IgD-negative memory B cell (primary cell): ENCODE measurements around the gene CDK11B. TPM values are rescaled to one million over a fixed set of nuclear protein-coding genes. Genes with fewer than 3 reads are reported as not detected.
"Not testable (repeated sequence)": the region's sequence is repeated elsewhere in the genome, so short reads cannot be mapped to it uniquely, and the experiment has no call there.

Source experiments
- H3K27ac Mint-ChIP-seq, 3 donors: one replicate each; pipeline ENCODE4 v1.8.0; 2020 to 2022; ENCODE audit warnings: mild to moderate bottlenecking in 3 of 3, mixed read lengths in 3 of 3, moderate library complexity in 1 of 3
- H3K27me3 Mint-ChIP-seq: one replicate; pipeline ENCODE4 v1.8.0; 2021; ENCODE audit warnings: mixed read lengths
- H3K36me3 Mint-ChIP-seq: one replicate; pipeline ENCODE4 v1.8.0; 2020; ENCODE audit warnings: mild to moderate bottlenecking, mixed read lengths
- H3K4me1 Mint-ChIP-seq, 3 donors: one replicate each; pipeline ENCODE4 v1.8.0; 2020 to 2022; ENCODE audit warnings: mixed read lengths in 3 of 3, mild to moderate bottlenecking in 1 of 3
- H3K4me3 Mint-ChIP-seq, 4 donors: one replicate each; pipeline ENCODE4 v1.8.0; 2020 to 2022; ENCODE audit warnings: mild to moderate bottlenecking in 4 of 4, mixed read lengths in 4 of 4, moderate library complexity in 3 of 4
- H3K9me3 Mint-ChIP-seq, 3 donors: one replicate each; pipeline ENCODE4 v1.8.0; 2020 to 2021; ENCODE audit warnings: mixed read lengths in 3 of 3, mild to moderate bottlenecking in 1 of 3
- polyA plus RNA-seq: library from polyadenylated mRNA; unstranded; fragments of 300-500 nt; fragmentation: Illumina TruSeq; gene quantifications from one replicate; pipeline ENCODE4 v1.2.3, GENCODE V29; 2021

The CDK11B gene
- polyA plus RNA-seq, 1 donor from 2014 or later = 19.9 TPM

DNA sequence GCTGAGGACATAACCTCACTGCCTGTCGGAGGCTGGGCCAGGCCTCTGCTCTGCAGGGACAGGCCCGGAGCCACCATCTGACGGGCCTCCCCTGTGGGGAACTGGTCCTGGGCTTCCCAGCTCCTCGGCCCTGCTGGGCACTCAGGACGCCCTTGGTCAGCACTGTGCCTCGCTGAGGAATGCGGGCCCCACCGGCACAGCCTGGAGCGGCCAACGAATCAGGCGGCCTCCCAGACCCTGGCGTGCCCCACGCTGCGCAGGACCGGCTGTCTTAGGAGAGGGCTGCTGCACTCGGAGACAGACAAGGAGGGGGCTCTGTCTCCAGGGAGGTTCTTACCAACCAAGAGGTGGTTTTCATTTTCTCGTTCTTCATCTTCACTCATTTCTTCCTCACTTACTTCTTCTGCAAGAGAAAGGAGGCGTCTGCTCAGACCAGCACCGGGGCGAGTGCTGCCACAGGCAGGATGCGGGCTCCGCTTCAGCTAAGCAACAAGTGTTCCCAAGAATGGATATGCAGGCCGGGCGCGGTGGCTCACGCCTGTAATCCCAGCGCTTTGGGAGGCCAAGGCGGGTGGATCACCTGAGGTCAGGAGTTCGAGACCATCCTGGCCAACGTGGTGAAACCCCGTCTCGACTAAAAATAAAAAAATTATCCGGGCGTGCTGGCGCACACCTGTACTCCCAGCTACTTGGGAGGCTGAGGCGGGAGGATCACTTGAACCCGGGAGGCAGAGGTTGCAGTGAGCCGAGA, 17.9 kb downstream of the CDK11B start:
- not testable (repeated sequence) for H3K4me3 Mint-ChIP-seq, H3K4me1 Mint-ChIP-seq, H3K27ac Mint-ChIP-seq, H3K9me3 Mint-ChIP-seq, H3K27me3 Mint-ChIP-seq, H3K36me3 Mint-ChIP-seq

GRCh38 chr1:1640081-1640480, 18.7 kb downstream of the CDK11B start:
- H3K9me3 Mint-ChIP-seq, H3K27ac Mint-ChIP-seq, H3K36me3 Mint-ChIP-seq, H3K27me3 Mint-ChIP-seq, H3K4me3 Mint-ChIP-seq, H3K4me1 Mint-ChIP-seq: not testable (repeated sequence)

- not testable (repeated sequence) for H3K9me3 Mint-ChIP-seq, H3K4me3 Mint-ChIP-seq, H3K27me3 Mint-ChIP-seq, H3K4me1 Mint-ChIP-seq, H3K27ac Mint-ChIP-seq, H3K36me3 Mint-ChIP-seq
Observed at GRCh38 chr1:1639368-1639767, 19.4 kb downstream of the CDK11B start.

DNA sequence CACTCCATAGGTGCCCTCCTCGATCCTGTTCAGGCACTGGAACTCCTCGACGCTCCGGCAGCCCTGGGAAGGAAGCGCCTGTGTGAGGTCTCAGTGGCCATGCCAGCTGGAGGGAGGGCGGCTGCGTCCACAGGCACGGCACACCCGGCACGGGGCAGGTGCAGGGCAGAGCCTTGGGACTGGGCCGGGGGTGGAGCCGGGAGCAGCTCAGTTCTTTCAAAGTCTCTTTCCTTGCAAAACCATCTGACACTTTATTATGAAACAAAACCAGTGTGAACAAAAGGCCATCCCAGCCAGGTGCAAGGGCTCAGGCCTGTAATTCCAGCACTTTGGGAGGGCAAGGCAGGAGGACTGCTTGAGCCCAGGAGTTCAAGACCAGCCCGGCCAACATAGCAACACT, 20.3 kb downstream of the CDK11B start:
- not testable (repeated sequence) for H3K36me3 Mint-ChIP-seq, H3K27ac Mint-ChIP-seq, H3K9me3 Mint-ChIP-seq, H3K4me3 Mint-ChIP-seq, H3K27me3 Mint-ChIP-seq, H3K4me1 Mint-ChIP-seq

DNA sequence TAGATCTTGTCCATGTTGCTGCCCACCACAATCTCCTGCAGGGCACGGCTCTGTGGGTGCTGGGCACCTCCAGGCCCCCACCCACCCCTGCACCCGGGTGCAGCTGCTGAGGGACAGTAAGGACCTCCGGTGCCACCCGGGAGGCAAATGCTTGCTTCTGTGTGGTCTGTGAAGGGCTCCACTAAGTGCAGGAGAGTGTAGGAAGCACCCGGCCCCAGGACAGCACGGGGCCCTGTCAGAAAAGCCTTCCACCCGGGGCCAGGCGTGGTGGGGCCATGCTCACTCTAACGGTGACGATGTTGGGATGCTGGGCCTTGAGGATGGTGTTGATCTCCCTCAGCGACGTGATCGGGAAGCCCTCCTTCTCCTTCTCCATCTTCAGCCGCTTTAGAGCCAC, 21.3 kb downstream of the CDK11B start:
- not testable (repeated sequence) for H3K27ac Mint-ChIP-seq, H3K9me3 Mint-ChIP-seq, H3K36me3 Mint-ChIP-seq, H3K4me1 Mint-ChIP-seq, H3K27me3 Mint-ChIP-seq, H3K4me3 Mint-ChIP-seq

DNA sequence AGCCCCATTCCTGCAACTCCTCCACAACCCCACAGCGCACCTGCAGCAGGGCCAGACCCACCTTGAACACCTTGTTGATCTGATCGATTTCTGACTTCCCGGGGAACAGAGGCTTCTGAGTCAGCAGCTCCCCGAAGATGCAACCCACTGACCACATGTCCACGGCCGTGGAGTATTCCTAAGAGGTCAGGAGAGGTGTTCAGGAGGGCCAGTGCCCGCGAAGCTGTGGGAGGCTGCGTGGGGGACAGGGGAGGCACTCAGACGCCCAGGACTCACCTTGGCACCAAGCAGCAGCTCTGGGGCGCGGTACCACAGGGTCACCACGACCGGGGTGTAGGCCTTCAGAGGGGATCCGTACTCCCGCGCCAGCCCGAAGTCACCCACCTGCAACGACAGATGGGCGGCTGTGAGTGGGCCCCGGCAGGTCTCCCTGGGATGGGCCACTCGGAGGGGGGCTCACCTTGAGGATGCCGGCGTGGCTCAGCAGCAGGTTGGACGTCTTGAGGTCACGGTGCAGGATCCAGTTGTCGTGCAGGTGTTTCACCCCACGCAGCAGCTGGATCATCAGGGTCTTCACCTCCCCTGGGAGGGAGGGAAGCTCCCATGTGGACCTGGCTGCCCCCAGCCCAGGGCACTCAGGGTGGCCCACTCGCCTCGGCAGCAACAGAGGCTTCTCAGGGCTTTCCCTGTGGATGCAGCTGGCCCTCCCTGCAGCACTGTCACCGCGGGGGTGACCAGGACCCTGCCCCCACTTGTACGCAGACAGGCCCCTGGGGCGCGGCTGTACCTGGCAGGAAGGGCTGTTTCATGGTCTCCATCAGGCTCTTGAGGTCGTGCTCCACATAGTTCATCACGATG, 22.0 kb downstream of the CDK11B start:
- peak overlapping the region in 1 of 3 donors; percentile 60 for H3K27ac Mint-ChIP-seq
- not testable (repeated sequence) for H3K4me3 Mint-ChIP-seq, H3K9me3 Mint-ChIP-seq, H3K27me3 Mint-ChIP-seq, H3K4me1 Mint-ChIP-seq, H3K36me3 Mint-ChIP-seq

GRCh38 chr1:1634613-1635012, 24.2 kb downstream of the CDK11B start:
- not testable (repeated sequence) for H3K36me3 Mint-ChIP-seq, H3K4me1 Mint-ChIP-seq, H3K9me3 Mint-ChIP-seq, H3K4me3 Mint-ChIP-seq, H3K27me3 Mint-ChIP-seq, H3K27ac Mint-ChIP-seq

- H3K4me1 Mint-ChIP-seq, H3K4me3 Mint-ChIP-seq, H3K36me3 Mint-ChIP-seq, H3K9me3 Mint-ChIP-seq, H3K27me3 Mint-ChIP-seq, H3K27ac Mint-ChIP-seq: not testable (repeated sequence)
Observed at GRCh38 chr1:1633409-1633808, 25.4 kb downstream of the CDK11B start.

- H3K27me3 Mint-ChIP-seq = peaks cover 4% of the 10 kb centered on the region
- H3K4me1 Mint-ChIP-seq = peaks cover 0 to 3% (median 2%) of the 10 kb centered on the region in 3 donors
- peaks cover 0 to 2% (median 0%) of the 10 kb centered on the region in 3 donors for H3K9me3 Mint-ChIP-seq
- peak within 1 kb of the TSS in 3 of 4 donors; percentile 37 to 81 (median 48) for H3K4me3 Mint-ChIP-seq
- peak within 1 kb of the TSS in 1 of 3 donors; percentile 75 for H3K27ac Mint-ChIP-seq
- peaks cover 2% of the 10 kb centered on the region for H3K36me3 Mint-ChIP-seq
Observed at GRCh38 chr1:1631782-1632420, 26.9 kb downstream of the CDK11B start, which contains the start of gene MMP23B. TSS of gene MMP23B (plus strand) at chr1:1632173. CDS start at chr1:1632219, 46 bp downstream.

GRCh38 chr1:1630965-1631781, 27.6 kb downstream of the CDK11B start:
- Mint-ChIP-seq H3K27me3 (peaks cover 4% of the 10 kb centered on the region), H3K27ac (peak overlapping the region in 1 of 3 donors; percentile 75), H3K4me1 (peaks cover 0 to 3% (median 2%) of the 10 kb centered on the region in 3 donors), H3K9me3 (peaks cover 0 to 2% (median 0%) of the 10 kb centered on the region in 3 donors), H3K4me3 (peak overlapping the region in 3 of 4 donors; percentile 37 to 81 (median 48)), H3K36me3 (peaks cover 2% of the 10 kb centered on the region)

- H3K27ac Mint-ChIP-seq = peak overlapping the region; percentile 75 to 94 (median 91)
- peaks cover 4% of the 10 kb centered on the region for H3K27me3 Mint-ChIP-seq
- H3K4me3 Mint-ChIP-seq = peak overlapping the region; percentile 41 to 96 (median 86)
- H3K36me3 Mint-ChIP-seq = peaks cover 2% of the 10 kb centered on the region
- H3K9me3 Mint-ChIP-seq = peaks cover 0 to 2% (median 0%) of the 10 kb centered on the region in 3 donors
- peaks cover 0 to 3% (median 2%) of the 10 kb centered on the region in 3 donors for H3K4me1 Mint-ChIP-seq
Observed at GRCh38 chr1:1630191-1630964, 28.4 kb downstream of the CDK11B start.

- H3K4me1 Mint-ChIP-seq = peaks cover 0 to 3% (median 2%) of the 10 kb centered on the region in 3 donors
- H3K4me3 Mint-ChIP-seq = peak overlapping the region; percentile 41 to 92 (median 70)
Observed at GRCh38 chr1:1629430-1630190, 29.2 kb downstream of the CDK11B start.

DNA sequence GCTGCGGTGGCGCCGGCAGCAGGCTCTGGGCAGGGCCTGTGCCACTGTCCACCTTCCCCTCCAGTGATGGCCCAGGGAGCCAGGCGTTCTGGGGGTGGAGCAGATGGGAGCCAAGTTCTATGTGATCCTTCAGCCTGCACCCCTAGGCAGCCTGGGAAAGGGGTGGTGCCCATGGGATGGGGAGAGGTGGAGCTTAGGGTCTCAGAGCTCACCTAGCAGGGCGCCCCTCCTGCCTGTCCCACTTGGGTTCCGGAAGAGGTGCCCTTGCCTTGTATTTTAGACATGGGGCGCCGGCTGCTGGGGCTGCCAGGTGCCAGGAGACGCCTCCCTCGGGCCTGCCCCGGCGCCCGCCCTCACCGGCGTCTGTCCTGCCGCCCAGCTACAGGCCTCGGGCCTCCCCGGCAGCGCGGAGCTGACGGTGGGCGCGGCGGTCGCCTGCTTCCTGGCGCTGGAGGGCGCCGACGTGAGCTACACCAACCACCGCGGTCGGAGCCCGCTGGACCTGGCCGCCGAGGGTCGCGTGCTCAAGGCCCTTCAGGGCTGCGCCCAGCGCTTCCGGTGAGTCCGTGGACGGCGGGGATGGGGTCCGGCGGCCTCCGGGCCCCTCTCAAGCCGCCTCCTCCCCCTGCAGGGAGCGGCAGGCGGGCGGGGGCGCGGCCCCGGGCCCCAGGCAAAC, 29.9 kb downstream of the CDK11B start:
- H3K27me3 Mint-ChIP-seq = peaks cover 4% of the 10 kb centered on the region
- H3K4me1 Mint-ChIP-seq = peaks cover 0 to 3% (median 2%) of the 10 kb centered on the region in 3 donors
- no peak overlapping the region for H3K27ac Mint-ChIP-seq
- peaks cover 0 to 2% (median 0%) of the 10 kb centered on the region in 3 donors for H3K9me3 Mint-ChIP-seq
- peak overlapping the region in 2 of 4 donors; percentile 8 to 27 for H3K4me3 Mint-ChIP-seq
- peaks cover 2% of the 10 kb centered on the region for H3K36me3 Mint-ChIP-seq

More at GRCh38 chr1:1629430-1630190, 29.2 kb downstream of the CDK11B start:
- Mint-ChIP-seq H3K27me3 (peaks cover 4% of the 10 kb centered on the region), H3K36me3 (peaks cover 2% of the 10 kb centered on the region), H3K27ac (peak overlapping the region in 2 of 3 donors; percentile 75 to 91), H3K9me3 (peaks cover 0 to 2% (median 0%) of the 10 kb centered on the region in 3 donors)
